Measurements from ENCODE around the gene FADD.
"Not testable (repeated sequence)": the region's sequence is repeated elsewhere in the genome, so short reads cannot be mapped to it uniquely, and the experiment has no call there.

Gene FADD

GRCh38 chr11:70205049-70205725 lies 2.1 kb downstream of the FADD start:
- DNase-seq (ENCODE audit: low read depth) = no peak

GRCh38 chr11:70205766-70206165 lies 2.7 kb downstream of the FADD start:
- no peak for DNase-seq (ENCODE audit: low read depth)

- no peak for DNase-seq (ENCODE audit: low read depth)
Measured at GRCh38 chr11:70206226-70206981, 3.3 kb downstream of the FADD start.

- no peak for DNase-seq (ENCODE audit: low read depth)
Measured at GRCh38 chr11:70206982-70207376, 3.9 kb downstream of the FADD start.

- DNase-seq (ENCODE audit: low read depth) = no peak
Measured at GRCh38 chr11:70207531-70208131, 4.5 kb downstream of the FADD start.

- DNase-seq (ENCODE audit: low read depth) = no peak
Measured at GRCh38 chr11:70209391-70209912, 6.4 kb downstream of the FADD start.

- no peak for DNase-seq (ENCODE audit: low read depth)
Measured at GRCh38 chr11:70210051-70210501, 7.0 kb downstream of the FADD start.

GRCh38 chr11:70210530-70210929 lies 7.4 kb downstream of the FADD start:
- DNase-seq (ENCODE audit: low read depth) = no peak

- no peak for DNase-seq (ENCODE audit: low read depth)
Measured at GRCh38 chr11:70212227-70212811, 9.2 kb downstream of the FADD start.

- not testable (repeated sequence) for DNase-seq (ENCODE audit: low read depth)
Measured at GRCh38 chr11:70217388-70217787, 14.3 kb downstream of the FADD start.

- DNase-seq (ENCODE audit: low read depth) = not testable (repeated sequence)
Measured at GRCh38 chr11:70218076-70218475, 15.0 kb downstream of the FADD start.

GRCh38 chr11:70220136-70220535 lies 17.0 kb downstream of the FADD start:
- DNase-seq (ENCODE audit: low read depth) = no peak

- DNase-seq (ENCODE audit: low read depth) = no peak
Measured at GRCh38 chr11:70220920-70221319, 17.8 kb downstream of the FADD start.

- DNase-seq (ENCODE audit: low read depth) = no peak
Measured at GRCh38 chr11:70225681-70226177, 22.6 kb downstream of the FADD start.

- DNase-seq (ENCODE audit: low read depth) = no peak
Measured at GRCh38 chr11:70226183-70226582, 23.1 kb downstream of the FADD start.

GRCh38 chr11:70226967-70227366 lies 23.9 kb downstream of the FADD start:
- DNase-seq (ENCODE audit: low read depth) = no peak

- no peak for DNase-seq (ENCODE audit: low read depth)
Measured at GRCh38 chr11:70229737-70230136, 26.6 kb downstream of the FADD start.

- DNase-seq (ENCODE audit: low read depth) = no peak
Measured at GRCh38 chr11:70230151-70230839, 27.2 kb downstream of the FADD start.

- no peak for DNase-seq (ENCODE audit: low read depth)
Measured at GRCh38 chr11:70230840-70231710, 28.0 kb downstream of the FADD start.

GRCh38 chr11:70233034-70233433 lies 29.9 kb downstream of the FADD start:
- no peak for DNase-seq (ENCODE audit: low read depth)

- DNase-seq (ENCODE audit: low read depth) = no peak
Measured at GRCh38 chr11:70233511-70233934, 30.4 kb downstream of the FADD start.
